GM21381 (cell line): Measurements from ENCODE around the gene POLD2.
"Not testable (repeated sequence)": the region's sequence is repeated elsewhere in the genome, so short reads cannot be mapped to it uniquely, and the experiment has no call there.

Experiments
- ATAC-seq: cut with Tn5 transposase; IDR thresholded peaks from one replicate; pipeline ENCODE4 v1.9.1; 2021; ENCODE audit warnings: mild to moderate bottlenecking, moderate library complexity; ENCODE audit not compliant: unreplicated experiment

POLD2 gene

DNA sequence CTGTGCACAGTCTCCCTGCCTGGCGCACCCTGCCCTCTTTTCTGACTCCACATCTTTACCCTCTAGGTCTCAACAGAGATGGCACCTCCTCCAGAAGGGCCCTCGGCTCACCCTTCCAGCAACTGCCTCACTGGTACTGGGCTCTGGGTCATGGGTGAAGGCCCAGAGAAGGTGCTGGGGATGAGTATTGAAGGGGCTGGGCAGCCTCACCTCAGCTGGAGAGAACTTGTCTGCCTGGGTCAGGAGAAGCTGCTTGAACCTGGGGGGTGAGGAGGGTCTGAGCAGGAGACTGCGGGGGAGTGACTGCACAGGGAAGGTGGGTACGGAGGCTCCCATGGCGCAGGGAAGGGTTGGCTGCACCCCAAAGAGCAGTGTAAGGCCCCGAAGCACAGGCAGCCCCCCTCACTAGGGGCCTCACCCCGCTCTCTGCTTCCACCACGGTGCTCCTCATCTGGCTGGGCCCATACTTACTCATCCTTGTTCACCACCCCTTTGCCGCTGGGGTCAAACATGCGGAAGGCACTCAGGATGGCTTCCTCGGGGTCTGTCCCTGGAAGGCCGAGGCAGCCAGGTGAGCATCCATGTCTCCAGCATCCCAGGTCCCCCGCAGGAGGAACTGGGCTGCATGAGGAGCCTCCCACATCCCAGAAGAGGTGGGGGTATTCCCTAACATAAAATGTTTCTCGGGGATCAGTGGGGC lies 16.1 kb upstream of the POLD2 start:
- ATAC-seq, result no peak

DNA sequence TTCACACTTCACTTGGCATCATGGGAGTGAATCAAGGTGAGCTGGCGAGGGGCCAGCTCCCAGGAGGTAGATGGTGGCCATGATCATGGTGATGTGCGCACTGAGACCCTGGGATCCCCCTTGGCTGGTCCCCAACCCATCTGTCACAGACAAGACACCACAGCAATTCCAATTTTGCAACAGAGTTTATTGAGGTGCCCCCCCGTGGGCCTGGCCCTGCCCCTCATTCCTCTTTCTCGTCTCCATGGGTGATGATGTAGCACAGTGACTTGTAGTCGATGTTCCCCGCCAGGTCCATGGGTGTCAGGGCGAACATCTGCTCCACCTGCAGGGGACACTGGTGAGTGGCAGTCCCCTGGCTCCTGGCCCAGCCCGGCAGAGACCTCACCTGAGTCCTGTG lies 15.3 kb upstream of the POLD2 start:
- no peak for ATAC-seq

DNA sequence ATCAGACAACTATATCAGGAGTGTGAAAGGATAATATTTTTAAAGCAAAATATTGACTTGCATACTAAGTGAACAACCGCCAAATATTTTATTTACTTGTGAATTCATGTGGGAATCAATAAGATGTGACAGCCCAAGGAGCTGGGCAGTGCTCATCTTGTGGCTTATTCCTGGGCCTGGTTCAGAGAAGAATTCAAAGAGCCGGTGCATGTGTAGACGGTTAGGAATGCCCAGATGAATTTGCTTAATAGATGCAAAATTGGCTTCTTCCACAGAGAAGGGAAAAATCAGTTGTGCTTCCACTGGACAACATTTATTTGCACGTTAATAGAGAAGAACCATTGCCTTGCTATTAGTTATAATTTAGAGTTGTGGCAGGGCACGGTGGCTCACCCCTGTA lies 13.4 kb upstream of the POLD2 start:
- ATAC-seq, result no peak

DNA sequence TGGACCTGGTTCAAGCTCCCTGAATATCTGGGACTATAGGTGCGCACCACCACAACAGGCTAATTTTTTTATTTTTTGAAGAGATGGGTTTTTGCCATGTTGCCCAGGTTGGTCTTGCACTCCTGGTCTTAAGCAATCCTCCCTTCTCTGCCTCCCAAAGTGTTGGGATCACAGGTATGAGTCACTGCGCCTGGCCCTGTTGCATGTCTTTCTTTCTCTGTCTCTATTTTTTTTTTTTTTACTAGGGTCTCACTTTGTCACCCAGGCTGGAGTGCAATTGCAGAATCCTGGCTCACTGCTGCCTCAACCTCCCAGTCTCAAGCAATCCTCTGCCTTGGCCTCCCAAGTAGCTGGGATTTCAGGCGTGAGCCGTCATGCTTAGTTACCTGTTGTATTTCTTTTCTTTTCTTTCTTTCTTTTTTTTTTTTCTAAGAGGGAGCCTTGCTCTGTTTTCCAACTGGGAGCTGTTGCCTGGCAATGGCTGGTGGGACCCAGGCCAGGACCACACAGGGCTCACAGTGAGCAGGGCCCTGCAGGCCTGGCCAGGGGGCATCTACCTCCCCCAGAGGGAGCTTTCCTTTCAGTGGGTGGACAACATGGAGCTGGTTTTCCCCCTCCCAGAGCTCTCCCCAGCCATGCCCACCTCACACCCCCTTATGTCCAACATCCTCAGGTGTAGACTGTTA lies 11.7 kb upstream of the POLD2 start:
- no peak for ATAC-seq

DNA sequence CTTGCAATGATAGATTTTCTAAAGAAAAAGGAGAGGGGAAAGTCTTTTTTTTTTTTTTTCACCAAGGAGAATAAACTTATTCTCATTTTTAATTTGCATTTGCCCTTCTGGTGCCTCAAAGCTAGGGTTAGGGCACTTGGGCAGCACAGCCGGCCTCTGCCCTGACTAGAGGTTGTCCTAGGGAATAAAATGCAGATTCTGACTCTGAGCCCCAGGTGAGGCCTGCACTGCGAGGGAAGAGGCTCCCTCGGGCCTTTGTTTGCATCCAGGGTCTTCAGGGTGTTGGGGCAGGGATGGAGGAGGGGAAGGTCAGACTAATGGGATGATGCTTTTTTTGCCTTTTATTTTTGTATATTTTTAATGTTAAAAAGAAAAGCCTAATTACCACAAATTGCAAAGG lies 9.9 kb upstream of the POLD2 start:
- ATAC-seq, result no peak

DNA sequence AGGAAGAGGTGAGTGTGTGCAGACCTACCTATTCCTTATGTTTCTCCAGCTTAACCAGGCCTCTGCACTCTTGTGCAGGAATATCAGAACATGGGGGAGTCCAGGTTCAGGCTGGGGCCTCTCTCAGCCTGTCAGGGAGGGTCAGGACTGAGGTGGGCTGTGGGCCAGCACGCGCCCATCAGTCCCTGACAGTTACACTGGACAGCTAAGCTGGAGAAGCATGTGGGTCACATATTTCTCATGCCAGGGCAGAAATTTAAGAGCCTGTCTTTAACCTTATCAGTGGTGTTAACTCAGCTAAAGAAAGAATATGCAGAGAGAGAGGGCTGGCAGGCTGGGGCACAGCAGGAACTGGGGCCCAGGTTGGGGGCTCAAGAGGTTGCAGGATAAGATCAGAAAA lies 8.7 kb upstream of the POLD2 start:
- no peak for ATAC-seq

DNA sequence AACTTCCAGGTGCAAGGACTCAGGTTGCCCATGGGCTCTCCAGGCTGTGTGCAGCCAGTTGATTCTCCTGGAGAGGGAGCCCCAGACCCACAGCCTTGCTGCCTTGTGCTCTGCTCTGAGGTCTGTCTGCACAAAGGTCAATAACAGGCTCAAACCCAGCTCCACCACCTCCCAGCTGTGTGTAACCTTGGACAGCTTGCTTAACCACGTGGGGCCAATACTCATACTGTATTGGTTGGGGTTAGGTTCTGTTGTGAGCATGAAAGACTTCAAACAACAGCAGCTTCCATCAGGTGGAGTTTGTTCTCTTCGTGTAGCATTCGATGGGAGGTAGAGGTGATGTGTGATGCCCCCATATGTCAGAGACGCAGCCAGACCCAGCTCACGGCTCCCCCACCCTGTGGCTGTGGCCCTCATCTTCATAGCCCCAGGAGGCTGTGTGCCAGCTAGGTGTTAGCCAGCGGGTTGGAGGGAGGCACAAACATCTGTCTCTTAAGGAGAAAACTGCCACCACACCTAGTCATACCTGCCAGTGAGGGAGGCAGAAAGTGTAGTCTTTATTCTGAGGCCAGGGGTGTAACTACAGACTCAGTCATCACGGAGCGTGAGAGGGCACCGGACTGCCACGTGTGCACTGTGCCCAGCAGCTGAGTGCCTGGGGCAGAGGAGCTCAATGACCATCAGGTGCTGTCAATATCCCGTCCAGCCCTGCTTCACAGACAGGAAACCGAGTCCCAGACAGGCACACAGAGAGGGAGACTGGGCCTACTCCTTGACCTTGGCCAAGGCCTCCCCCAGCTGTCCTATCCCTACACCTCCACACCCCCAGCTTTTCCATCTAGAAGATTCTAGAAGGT lies 8.1 kb upstream of the POLD2 start:
- no peak for ATAC-seq

DNA sequence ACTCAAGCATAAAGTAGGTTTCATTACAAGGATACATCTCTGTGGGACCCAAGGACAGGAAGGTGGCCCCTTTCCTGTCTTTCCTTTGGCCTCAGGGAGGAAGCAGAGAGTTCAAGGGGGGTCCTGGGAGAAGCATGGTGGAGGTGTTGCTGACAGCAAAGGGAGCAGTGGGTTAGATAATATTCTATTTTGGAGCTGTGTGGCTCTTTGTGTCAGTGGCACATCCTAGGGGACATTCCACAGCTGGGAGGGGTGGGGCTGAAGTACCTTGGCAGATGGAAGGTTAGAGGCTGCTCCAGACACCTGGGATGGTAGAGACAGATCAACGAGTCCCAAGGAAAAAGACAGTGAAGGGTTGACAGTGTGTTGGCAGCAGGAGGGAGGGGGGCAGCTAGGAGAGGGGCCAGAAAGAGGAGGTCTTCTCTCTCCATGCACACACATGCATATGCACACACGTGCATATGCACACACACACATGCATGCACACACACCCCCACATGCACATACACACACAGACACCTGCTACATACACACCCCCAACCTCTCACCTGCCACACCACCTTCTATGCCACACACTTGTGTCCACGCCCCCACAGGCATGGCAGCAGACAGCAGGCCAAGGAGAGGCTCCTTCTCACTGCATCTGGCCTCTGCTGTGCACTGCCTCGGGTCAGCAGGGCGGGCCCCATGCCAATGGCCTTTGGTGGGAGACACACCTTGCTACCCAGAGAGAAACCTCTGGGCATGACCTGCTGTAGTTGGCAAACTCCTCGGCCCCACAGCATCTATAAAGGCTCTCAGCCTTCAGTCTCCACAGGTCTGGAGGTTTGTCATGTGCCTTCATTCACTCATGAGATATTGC lies 5.6 kb upstream of the POLD2 start:
- no peak for ATAC-seq

DNA sequence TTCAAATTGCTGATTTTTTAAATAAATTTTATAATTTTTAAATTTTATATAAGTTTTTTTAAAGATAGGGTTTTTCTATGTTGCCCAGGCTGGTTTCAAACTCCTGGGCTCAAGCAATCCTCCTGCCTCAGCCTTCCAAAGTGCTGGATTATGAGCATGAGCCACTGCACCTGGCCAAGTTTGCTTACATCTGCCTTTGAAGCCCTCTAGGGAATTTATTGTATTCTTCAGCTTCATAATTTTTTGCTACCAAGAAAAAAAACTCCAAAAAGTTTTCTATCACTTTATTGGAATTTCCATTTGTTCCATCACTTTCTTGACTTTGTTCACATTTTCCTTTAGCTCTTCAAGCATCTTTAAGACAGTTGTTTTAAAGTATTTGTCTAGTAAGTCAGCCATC lies 3.8 kb upstream of the POLD2 start:
- ATAC-seq, result no peak

DNA sequence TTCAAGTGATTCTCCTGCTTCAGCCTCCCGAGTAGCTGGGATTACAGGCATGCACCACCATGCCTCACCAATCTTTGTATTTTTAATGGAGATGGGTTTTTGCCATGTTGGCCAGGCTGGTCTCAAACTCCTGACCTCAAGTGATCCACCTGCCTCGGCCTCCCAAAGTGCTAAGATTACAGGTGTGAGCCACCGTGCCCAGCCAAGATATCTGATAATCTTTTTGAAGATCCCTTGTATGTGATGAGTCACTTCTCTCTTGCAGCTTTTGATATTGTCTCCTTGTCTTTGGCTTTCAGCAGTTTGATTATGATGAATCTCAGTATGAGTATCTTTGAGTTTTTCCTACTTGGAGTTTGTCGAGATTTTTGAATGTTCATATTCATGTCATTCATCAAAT lies 3.2 kb upstream of the POLD2 start:
- not testable (repeated sequence) for ATAC-seq

DNA sequence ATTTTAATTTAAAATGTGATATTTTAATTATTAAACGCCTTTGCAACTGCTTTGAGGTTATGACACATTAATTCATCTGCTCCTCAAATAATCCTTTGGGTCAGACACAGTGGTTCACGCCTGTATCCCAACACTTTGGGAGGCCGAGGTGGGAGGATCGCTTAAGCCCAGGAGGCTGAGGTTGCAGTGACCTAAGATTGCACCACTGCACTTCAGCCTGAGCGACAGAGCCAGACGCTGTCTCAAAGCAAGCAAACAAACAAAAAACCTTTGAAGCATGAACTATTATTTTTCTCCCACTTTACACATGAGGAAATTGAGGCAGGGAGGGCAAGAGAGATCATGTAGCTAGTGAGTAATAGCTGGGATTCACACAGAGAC lies 1.5 kb upstream of the POLD2 start:
- ATAC-seq, result no peak

DNA sequence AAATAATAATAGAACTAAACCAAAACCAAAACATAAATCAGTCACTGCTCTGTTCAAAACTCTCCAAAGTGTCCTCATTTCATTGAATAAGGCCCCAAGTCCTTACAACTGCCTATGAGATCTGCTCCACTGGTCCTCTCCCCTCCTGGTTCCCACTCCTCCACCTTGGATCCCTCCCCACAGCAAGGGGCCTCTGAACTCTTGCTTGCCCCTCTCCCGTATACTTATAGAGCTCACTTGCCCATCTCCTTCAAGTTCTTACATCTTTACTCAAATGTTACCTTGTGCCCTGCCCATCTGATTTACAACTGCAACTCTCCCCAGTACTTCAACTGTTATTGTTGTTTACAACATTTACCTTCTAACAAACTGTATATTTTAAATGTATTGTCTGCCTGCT lies 819 bp downstream of the POLD2 start:
- ATAC-seq, result no peak

DNA sequence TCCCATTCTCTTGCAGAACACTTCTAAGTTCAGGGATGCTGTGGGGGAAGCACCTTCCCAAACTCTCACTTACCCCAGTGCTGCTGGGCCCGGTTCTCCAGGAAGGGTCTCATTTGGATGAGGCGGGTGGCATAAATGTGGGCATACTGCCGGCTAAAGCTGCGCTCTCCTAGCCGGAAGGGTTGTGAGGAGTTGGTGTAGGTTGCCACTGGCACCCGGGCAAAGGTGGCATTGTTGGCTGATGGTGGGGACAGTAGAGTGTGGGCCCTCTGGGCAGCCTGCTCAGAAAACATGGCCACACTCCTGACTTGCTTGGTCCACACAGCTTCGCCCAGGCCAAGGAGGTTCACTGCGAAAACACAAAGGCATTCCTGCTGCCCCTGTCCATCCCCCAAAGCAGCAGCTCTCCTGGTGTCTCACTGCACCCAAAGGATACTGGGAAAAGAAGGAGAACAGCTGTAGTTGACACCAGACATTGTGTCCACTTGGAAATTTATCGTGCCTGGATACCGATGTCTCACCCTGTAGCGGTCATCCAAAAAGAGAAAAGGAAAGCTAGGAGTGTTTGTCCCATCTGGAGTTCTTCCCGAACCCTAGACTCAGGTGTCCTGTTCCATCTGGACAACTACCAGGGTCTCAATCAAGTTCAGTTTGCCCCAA lies 1.5 kb downstream of the POLD2 start:
- no peak for ATAC-seq

DNA sequence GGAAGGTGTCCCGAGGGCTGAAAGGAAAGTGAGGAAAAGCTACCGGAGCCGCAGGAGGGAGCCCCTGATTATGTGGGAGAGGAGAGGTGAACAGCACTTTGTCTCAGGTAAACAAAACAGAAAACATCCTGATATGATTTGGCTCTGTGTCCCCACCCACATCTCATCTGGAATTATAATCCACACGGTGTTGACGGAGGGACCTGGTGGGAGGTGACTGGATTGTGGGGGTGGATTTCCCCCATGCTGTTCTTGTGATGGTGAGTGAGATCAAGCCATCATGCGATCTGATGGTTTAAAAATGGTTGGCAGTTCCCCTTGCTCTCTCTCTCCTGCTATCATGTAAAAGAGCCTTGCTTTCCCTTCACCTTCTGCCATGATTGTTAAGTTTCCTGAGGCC lies 3.0 kb downstream of the POLD2 start:
- no peak for ATAC-seq

DNA sequence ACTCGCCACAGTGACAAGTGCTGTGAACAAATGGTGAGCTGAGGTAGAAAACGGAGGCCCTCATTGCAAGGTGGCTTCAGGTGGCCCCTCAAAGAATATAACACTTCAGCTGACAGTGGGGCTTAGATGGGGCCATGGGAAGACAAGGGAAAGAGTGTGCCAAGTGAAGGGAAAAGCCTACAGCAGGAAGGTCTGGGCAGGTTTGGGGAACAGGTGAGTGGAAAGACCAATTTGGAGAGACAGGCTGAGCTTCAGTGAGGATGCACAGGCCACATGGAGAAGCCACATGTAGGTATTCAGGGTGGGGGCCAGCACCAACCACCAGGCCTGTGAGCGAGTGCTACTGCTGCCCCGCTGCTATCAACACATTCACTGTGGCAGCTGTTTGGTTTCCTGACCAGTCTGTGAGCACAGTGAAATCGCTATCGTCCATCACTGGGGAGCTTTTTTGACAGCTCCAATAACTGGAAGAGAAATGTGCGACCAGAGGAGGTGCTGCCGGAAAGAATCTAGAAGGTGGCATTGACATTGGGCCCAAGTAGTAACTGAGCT lies 3.4 kb downstream of the POLD2 start:
- no peak for ATAC-seq

DNA sequence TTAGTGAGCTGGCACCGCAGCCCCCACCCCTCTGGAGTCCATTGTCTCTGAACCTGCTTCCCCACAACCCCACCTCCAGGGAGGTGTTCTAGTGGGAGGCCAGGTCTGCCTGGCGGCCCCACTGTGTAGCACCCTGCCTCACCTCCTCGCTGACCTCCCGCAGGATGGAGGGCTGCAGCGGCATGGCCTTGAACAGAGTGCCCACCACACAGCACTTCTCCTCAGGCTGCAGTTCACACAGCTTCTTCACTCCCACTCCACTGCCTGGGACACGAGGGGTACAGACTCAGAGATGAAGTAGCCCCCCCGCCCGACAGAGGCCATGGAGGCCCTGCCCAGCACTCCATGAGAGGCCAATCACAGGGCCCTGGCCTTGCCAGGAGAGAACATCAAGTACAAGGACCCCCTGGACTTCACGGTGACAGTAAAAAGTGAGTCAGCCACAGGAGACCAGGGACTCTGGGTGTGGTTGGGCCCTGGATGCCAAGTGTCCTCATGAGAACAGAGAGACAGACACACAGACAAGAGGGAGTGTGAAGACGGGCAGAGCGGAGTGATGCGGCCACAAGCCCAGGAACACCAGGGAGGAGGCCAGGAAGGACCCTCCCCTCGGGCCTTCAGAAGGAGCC lies 5.4 kb downstream of the POLD2 start:
- ATAC-seq, result no peak

DNA sequence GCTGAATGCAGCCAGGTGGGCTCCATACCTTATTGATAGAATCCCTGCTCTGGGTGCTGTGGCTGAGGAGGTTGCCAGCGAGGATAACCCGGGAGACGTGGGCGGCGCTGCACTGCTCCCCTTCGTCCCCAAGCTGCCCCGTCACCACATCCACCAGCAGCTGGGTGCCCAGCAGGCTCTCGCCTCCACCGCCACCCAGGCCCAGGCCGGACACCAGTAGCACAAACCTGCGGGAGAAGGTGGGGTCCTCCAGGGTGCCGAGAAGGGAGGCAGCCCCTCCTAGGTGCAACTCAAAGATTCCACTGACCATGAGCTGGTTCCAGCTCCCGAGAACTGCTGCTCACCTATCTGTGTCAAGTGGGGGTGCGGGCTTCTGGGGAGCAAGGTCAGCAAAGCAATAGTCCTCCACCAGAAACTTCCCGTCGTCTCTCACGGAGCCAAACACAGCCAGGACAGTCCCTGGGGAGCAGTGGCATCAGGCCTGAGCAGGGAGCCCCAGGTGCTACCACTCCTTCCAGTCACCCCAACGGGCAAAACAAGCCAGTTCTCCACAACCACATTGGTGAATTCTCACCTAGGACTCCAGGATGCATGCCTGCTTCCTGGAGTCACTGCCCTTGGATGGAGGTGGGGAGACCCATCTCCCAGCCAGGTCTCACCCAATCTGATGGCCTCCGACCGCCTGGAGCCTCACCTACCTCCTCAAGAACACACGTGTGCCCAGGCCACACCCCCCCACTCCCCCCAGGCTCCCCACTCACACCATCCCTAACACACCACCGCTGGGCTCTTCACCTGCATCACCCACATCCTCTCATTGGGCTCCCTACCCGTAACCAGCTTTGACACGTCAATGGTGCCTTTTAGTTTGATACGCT lies 6.3 kb downstream of the POLD2 start:
- ATAC-seq, result no peak

DNA sequence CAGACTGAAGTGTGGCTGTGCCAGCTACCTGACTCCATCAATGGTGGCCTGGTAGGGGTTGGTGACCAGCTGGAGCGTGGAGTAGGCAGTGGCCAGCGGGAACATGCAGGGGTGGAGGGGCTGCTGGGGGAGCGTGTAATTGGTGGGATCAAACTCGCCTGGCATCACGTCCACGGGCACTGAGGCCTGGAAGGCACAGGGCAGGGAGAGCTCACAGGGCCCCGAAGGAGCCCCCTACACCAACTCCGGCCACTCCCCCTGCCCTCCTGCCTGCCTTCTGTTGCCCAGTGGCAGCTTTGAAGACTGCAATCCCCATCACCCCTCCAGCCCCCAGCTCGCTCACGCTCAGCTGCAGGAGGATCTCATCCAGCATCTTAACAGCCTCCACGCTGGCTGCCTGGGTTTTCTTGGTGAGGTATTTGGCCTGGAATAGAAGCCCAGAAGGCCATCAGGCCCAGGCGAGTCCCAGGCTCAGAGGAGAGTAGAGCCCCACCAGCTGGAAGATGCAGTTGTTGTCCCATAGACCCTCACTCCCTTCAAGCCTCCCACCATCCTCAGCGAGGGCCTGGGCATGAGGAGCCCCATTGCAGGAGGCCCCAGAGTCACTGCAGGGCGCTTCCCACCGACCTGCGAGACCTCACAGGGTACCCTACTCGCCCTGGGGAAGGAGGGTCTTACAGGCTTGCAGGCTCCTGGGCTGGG lies 7.1 kb downstream of the POLD2 start:
- ATAC-seq, result no peak
